ENCODE data around the gene EMCN.
"Not testable (repeated sequence)": the region's sequence is repeated elsewhere in the genome, so short reads cannot be mapped to it uniquely, and the experiment has no call there.

The EMCN gene, protein sequence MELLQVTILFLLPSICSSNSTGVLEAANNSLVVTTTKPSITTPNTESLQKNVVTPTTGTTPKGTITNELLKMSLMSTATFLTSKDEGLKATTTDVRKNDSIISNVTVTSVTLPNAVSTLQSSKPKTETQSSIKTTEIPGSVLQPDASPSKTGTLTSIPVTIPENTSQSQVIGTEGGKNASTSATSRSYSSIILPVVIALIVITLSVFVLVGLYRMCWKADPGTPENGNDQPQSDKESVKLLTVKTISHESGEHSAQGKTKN

DNA sequence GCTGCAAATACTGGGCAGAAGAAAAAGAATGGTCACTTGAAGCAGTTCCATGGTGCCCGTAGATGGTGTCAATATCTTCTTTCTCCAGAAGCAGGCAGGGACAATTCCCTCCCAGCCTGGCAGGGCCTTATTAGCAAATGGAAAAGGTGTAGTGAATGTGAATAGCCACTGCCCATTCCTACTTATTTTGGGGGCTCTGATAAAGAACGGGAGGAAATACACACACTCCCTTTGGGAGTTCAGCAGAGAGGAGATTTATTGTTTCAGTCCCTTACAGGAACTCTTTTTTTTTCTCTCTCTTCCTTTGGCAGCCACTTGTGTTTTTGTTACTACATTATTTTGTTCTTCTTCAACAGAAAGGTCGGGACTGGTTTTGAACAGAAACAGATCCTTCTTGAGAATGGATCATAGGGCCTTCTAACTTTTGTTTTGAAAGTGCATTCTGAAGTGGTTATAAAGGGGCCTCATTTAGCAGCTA, at the start of gene EMCN:
Gene EMCN, minus strand, starts transcription at position 159 of the 478 bp plus-strand sequence. Its CDS starts 108 bp downstream, at position 51.
- DNase-seq (ENCODE audit: low spot score) = peak; percentile 5

DNA sequence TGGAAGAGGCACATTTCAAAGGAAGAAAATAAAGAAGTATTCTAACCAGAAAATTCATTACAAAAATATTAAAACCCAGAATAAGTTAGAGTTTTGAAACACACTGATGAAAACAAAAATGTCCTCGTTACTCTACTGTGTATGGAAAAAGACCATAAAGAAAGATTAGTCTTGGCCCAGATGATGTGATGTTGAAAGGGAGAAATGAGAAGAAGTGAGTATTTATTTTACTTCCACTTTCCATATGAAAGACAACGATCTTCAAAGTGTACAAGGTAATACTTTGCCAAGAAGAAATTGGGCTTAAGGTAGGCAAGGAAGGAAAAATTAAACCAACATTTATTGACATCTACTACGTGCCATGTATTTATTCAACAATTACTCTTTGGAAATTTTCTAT, 48.6 kb upstream of the EMCN start:
- no peak for DNase-seq (ENCODE audit: low spot score)

DNA sequence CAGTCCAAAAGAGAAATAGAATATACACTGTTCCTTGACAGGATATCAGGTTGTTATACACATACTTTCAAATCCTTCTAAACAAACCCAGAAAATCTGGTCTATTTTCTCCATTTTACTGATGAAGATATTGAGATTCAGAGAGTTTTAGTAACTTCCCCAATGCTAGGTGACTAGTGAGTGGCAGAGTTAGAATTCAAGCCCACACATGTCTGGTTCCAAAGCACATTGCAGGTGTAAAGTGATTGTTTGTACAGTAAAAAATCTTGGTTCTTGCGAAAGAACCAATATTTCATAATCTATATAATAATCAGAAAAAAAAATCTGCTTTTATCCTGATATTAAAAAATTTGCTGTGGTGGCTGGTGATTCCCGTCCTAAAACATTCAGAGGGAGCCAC, 39.5 kb upstream of the EMCN start:
- no peak for DNase-seq (ENCODE audit: low spot score)

DNA sequence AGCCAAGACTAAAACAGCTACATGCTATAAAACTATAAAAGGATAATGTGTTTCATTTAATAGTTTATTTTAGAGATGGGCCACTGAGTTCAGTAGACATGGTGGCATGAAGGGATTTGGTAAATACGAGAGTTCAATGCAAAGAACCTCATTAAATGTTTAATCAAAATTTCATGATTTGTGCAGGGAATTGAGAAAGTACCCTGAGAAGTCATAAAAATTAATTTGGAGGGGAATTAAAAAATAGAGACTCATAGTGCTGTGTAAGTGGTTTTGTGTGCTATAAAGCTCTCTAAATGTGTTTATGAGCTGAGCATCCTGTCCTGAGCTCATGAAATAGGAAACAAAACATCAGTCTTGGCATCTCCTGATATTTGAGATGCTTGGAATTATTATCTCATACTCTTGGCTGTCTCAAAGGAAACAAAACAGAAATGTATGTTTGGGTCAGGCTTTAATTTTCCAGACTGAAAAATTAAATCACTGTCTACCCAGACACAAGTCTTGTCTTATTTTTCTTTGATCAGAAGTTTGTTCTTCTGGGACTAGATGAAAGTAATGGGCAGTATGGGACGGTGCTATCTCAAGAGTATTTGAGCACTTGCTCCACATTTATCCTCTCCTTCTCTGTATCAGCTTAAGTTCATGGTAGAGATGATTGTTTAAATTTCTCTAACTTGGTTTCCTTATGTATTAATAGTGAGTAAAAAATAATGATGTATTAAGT, 38.0 kb upstream of the EMCN start:
- DNase-seq (ENCODE audit: low spot score) = no peak

DNA sequence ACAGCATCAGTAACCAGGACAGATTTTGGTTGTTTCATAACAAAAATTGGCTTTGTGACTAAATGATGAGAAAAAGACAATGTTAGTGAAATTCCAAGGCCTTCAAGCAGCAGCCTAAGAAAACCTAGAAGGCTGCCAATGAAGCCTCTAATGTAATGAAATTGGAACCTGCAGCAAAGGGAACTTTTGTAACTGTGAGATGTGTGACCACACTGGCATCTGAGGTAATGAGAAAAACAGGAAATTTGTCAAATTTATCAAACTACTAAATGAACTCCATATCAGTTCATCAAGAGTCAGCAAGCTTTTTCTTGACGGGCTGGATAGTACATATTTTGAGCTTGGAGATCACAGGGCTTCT, 30.4 kb upstream of the EMCN start:
- no peak for DNase-seq (ENCODE audit: low spot score)

DNA sequence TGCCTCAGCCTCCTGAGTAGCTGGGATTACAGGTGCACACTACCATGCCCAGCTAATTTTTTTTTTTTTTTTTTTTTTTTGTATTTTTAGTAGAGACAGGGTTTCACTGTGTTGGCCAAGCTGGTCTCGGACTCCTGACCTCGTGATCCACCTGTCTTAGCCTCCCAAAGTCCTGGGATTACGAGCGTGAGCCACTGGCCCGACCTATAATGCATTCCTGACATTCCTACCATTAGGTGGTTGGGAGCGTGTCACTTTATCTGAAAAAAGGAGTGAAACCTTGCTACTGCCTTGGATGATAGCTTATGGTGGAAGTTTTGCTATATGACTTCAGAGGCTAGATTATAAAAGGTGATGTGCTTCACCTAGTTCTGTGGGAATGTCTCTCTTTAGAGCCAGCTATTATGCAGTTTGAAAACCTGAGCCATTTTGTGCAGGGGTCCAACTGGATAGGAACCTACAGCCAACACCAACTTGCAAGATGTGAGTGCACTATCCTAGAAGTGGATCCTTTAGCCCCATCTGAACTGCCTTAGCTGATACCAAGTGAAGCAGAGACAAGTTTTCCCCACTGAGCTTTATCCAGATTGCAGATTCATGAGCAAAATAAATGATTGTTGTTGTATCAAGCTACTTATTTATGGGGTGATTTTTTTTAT, 29.8 kb upstream of the EMCN start:
- no peak for DNase-seq (ENCODE audit: low spot score)

DNA sequence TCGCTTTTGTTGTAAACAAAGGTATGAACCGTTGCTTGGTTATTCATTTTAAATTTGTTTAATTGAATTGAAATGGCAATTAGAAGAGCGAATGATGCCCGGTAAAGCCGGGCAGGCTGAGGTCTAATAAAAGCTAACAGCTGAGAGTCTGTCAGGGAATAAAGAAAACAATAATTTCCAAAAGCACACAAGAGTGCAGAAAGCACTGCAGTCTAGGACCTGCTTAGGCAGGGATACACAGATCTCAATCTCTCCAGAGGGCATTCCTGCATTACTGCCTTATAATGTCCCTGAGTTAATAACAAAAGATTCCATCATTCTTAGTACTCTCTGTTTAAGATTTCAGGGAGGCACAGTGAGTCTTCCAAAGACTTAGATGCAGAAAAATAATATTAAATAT, 27.6 kb upstream of the EMCN start:
- no peak for DNase-seq (ENCODE audit: low spot score)

DNA sequence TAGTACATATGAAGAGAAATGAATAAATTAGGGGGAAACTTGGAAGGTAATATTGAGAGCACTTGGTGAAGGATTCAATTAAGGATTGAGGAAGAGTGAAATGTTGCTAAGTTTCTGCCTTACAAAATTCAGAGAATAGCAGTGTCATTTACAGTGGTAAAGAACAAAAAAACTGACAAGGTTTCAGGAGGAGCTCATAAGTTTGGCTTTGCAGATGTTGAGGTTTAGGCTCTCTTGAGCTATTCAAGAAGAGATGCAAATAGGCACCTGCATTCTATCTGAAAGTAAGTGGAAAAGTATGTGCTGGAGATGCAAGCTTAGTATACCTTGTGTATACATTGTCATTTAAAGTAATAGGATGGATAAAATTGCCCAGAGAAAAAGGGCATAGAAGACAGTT, 22.3 kb upstream of the EMCN start:
- no peak for DNase-seq (ENCODE audit: low spot score)

DNA sequence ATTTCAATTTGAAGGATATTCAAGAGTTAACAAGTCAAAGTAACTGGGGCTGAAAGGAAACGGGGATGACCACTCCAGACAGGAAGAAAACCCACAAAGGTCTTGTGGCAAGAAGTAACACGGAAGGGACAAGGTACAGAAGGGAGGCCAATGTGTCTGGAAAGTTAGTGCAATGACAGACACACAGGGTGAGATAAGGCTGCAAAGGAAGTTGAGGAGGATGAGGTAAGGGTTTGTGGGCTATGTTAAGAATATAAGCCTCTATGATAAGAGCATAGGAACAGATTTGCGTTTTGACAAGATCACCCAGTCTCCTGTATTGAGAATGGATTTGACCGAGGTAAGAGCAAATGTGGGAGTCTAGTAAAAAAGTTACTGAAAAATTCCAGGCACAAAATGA, 21.9 kb upstream of the EMCN start:
- DNase-seq (ENCODE audit: low spot score) = no peak

DNA sequence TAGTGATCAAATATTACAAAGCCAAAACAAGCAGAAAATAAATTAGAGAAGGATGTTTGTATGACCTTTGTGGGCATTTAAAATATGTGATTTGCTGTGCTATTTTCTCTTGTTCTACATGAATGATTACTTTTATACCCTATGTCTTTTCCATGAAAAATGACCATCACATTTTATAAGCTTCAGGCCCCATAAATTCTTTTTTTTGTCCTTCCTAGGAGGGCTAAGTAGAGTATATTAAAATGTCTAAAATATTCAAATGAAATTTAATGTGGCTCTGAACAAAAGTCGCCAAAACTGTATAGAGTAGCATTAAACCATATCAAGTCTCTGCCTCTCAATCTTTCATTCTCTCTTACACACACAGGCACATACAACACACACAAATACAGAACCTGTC, 15.9 kb upstream of the EMCN start:
- DNase-seq (ENCODE audit: low spot score) = no peak

DNA sequence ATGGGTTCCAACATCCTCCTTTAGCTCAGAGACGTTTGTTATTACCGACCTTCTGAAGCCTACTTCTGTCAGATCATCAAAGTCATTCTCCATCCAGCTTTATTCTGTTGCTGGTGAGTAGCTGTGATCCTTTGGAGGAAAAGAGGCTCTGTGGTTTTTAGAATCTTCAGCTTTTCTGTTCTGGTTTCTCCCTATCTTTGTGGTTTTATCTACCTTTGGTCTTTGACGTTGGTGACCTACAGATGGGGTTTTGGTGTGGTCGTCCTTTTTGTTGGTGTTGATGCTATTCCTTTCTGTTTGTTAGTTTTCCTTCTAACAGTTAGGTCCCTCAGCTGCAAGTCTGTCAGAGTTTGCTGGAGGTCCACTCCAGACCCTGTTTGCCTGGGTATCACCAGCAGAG, 12.3 kb upstream of the EMCN start:
- DNase-seq (ENCODE audit: low spot score) = not testable (repeated sequence)

DNA sequence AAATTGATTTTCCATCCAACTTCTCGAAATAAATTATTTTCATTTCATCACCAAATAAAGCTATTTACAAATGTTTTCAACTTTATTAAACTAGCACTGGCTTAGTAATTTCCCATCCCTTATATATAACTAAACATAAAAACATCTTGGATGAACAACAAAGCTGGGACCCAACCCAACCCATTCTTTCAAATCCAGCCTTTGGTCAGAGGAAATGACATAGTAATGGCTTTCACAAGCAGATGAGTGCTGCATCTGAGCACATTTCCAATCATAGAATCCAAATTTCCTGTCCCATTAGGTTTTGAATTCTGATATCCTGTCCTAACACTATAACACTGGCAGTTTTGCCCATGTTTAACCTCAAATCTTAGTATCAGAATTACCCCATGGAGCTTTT, 7.9 kb upstream of the EMCN start:
- DNase-seq (ENCODE audit: low spot score) = no peak

DNA sequence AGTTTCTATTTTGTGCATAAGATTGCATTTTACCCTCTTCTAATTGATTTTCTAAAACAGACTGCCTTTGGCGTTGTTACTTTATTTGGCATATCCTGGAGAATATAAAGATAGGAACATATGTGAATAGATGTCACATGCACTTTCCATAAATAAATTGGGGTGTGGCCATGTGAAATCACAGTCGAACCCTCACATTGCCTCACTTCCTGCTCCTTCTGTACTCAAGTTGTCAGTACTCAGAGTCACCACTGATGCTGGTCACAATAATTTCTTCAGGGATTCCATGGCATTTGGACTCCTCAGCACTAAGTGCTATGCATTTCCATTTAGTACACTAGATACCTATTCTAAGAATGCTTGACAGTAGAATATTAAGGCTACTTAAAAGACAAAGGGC, 1.4 kb upstream of the EMCN start:
- no peak for DNase-seq (ENCODE audit: low spot score)

DNA sequence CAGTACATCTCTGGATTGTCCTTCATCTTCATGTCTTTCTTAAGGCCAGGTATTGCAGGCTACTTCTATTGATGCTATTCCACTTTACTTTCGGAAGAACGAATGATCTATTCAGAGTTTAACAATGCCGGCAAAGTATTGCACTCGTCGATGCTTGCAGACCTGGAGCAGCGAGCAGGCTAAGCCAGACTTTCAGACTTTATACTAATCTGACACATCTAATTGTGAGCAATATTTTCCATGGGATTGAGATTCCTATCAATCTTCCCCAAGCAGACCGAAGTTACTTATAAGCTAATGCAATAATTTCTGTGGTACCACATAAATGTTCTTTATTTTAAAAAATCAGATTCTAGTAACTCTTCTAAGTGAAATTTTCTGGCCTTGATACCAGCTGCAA, 1.6 kb downstream of the EMCN start:
- no peak for DNase-seq (ENCODE audit: low spot score)

DNA sequence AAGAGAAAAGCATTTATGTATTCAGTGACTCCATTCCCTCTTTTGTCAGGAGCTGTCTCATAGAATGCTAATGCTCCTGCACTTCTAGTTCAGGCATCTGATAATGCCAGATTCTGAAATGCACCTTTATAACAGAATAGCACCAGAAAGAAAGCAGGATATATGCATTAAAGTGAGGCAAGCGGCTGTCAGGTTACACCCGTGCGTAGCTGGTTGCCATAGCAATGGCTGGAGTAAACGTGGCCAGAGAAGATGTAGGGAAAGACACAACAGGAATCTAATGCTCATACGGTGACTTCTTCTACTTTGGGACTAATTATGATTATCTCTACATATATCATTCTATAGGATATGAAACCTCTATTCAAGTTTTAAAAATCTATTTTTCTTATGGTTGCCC, 5.9 kb downstream of the EMCN start:
- DNase-seq (ENCODE audit: low spot score) = no peak

DNA sequence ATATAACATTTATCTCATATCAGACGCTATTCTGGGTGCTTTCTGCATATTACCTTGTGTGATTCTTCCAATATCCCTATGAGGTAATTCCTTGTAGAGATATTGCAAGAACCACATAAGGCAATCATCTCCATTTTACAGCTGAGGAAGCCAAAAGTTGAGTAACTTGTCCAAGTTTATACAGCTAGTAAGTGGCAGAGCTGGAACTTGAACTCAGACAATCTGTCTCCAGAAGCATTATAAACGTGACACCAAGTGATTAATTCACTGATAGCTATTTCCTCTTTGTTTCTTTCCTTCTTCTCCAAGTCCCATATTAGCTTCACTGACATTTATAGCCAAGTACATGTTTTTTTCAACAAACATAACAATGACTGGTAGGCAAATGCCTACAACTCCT, 7.3 kb downstream of the EMCN start:
- no peak for DNase-seq (ENCODE audit: low spot score)

DNA sequence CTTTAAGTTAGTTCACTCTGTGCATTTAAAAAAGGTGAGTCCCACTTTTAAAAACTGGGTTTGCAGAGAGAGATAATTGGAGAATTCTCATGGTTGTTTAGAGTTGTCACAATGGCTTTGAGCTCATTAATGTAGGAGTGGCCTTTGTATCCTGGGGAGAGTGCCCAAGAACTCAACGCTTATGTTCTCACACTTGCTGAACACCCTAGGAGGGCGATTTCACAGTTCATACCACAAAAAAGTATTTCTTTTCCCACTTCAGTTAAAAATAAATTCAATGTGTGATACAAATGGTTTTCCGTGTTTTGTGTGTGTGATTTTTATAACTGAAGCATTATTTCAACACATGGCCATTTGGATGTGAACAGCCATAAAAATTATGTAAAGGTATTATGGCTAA, 8.4 kb downstream of the EMCN start:
- no peak for DNase-seq (ENCODE audit: low spot score)

DNA sequence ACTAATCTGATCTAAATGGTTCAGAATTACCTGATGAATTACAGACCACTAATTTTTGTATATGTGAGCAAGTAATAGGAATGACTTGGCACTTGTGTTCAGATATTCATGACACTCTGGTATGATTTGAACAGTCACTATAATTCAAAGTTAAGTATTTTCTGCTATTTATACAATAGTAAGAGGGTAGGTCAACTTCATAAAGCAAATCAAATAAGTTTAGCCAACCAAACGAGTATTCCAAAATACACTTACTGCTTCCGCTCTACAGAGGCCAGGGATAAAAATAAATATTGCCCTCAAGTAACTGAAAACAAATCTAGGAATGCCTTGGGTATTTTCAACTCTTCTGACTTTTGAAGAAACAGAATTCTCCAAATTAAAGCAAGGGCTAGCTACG, 9.1 kb downstream of the EMCN start:
- DNase-seq (ENCODE audit: low spot score) = no peak

DNA sequence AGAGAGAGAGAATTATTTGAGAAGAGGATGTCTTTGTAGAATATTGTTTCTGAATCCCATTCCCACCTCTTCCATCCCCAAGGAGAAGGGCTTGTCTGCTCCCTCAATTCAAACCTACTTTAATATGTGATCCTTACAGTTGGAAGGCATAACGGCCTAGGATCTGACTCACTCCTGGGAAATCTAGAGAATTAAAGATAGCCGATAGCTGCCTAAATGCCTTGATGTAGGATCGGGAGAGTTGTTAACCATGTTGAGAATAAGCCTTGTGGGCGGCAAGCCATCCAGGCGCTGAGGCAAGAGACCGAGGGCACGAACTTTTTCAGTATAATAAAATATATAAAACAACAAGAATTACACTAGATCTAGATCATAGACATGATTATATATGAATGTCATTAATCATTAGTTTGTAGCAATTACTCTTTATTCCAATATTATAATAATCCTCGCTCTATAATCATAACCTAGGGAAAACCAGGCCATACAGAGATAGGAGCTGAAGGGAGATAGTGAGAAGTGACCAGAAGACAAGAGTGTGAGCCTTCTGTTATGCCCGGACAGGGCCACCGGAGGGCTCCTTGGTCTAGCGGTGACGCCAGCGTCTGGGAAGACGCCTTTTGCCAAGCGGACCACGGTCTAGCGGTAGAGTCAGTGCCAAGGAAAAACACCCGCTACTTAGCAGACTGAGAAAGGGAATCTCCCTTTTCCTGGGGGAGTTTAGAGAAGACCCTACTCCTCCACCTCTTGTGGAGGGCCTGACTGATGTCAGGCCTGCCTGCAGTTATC, 13.5 kb downstream of the EMCN start:
- no peak for DNase-seq (ENCODE audit: low spot score)

DNA sequence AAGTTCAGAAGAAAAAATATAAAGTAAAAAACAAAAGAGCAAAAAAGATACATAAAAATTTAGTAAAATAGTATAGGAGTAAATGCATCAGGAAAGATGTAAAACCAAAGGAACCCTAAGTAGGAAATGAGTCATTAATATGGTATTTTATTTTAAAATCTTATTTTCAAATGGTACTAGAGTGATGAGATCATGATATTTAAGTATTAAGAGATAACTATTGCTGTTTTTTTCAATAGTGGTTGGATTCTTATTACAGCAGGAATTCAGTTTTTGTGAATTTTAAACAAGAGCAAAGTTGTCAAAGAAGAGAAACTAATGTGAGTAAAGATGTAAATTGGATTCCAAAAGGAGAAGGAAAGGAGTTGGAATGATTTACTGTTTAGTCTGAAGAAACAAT, 20.0 kb downstream of the EMCN start:
- DNase-seq (ENCODE audit: low spot score) = no peak

DNA sequence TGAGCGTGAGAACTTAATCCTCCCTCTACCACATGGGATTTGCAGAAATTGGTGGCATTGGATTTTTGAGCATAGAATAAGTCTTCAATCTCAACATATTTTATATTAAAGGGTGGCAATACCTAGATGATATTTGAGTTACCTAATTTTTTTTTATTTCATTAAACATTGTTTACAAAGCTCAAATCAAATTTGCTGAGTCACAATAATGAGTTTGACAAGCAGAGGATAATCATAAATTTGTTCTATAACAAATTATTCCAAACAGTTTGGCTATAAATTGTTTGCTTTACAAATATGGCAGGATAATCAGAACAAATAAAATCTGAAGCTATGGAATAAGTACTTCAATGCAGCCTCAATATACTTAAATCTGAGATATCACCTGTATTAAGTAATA, 22.7 kb downstream of the EMCN start:
- no peak for DNase-seq (ENCODE audit: low spot score)

DNA sequence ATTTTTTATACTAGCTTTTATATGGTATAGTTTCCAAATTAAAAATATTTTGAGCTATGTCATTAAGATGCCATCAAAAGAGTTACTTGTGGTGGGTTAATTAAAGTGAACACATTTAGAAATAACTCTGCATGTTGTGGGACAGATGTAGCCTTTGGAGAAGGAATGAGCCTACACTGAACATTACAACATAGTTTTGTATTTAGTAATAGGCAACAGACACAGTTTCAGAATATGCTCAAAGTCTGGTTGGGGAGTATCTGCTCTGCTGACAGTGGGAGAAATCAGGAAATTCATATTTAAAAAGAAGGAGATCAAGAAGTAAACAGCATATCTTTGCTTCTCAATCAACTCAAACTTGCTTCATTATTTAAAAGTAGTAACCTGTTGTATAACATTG, 23.7 kb downstream of the EMCN start:
- DNase-seq (ENCODE audit: low spot score) = no peak

DNA sequence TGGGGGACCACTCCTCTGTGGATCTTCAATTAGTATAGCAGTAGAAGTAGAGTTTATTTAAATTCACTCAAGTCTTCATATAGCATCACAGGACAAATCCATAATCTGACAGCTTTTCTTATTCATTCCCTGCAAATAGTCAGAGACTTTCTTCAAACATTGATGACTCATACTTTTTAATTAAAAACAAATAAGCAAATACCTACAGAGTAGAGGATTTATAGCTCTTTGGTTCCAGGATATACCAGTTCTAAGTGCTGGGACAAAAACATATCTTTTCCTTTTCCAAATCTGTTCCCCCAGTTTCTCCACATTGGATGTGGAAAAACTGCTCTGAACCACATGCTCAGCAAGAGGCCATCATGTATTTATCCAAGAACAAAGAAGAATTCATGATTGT, 24.1 kb downstream of the EMCN start:
- DNase-seq (ENCODE audit: low spot score) = no peak

All from globus pallidus (tissue), 1 donor.